GM18909 (cell line): Measurements from ENCODE around the gene DDX18.
"Not testable (repeated sequence)": the region's sequence is repeated elsewhere in the genome, so short reads cannot be mapped to it uniquely, and the experiment has no call there.

Experiments used
- ATAC-seq: cut with Tn5 transposase; IDR thresholded peaks from one replicate; pipeline ENCODE4 v1.9.1; 2021; ENCODE audit warnings: mild to moderate bottlenecking; ENCODE audit not compliant: unreplicated experiment, poor library complexity

DDX18 gene

GRCh38 chr2:117814417-117815264 lies at the start of gene DDX18:
TSS of gene DDX18 (plus strand) at chr2:117814691. CDS start at chr2:117814778, 87 bp downstream.
- ATAC-seq: peak; percentile 98

- no peak for ATAC-seq
Observed at GRCh38 chr2:117770730-117771129, 43.8 kb upstream of the DDX18 start.

GRCh38 chr2:117771969-117772630 lies 42.4 kb upstream of the DDX18 start:
- no peak for ATAC-seq

GRCh38 chr2:117774716-117775115 lies 39.8 kb upstream of the DDX18 start:
- no peak for ATAC-seq

- no peak for ATAC-seq
Observed at GRCh38 chr2:117775703-117776219, 38.7 kb upstream of the DDX18 start.

DNA sequence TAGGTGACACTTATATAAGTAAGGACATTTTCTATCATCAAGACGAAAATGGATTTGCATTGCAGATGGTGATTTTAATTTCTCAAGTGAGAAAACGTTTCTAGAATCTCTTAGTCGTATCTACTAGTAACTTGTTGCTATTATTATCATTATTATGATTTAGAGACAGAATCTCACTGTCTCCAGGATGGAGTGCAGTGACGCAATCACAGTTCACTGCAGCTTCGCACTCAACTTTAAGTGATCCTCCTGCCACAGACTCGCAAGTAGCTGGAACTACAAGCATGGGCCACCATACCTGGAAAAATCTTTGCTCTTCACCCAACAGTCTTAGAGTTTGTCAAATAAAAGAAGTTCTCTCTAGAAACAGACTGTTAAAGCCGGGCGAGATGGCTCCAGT lies 37.6 kb upstream of the DDX18 start:
- ATAC-seq: no peak

DNA sequence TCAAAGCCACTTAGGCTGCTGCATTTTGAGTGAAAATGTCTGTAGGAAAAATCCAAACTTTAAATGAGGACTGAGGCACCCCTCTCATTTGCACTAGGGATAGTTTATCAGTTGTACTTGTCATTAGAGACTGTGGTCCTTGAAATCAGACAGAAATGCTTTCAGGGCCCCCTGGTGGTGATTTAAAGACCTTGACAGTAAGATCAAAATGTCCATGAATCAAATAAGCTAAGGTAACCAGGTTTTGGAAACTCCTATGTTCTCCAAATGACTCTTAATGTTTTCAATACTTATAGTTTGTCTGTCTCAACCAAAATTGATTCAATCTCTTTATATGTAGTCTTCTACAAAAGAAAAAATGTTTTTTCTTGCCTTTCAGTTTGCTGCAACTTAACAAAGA lies 28.8 kb upstream of the DDX18 start:
- peak; percentile 77 for ATAC-seq

GRCh38 chr2:117786520-117786919 lies 28.0 kb upstream of the DDX18 start:
- ATAC-seq: no peak

GRCh38 chr2:117789505-117789904 lies 25.0 kb upstream of the DDX18 start:
- ATAC-seq: no peak

GRCh38 chr2:117794668-117795067 lies 19.8 kb upstream of the DDX18 start:
- ATAC-seq: no peak

- ATAC-seq: no peak
Observed at GRCh38 chr2:117801826-117802225, 12.7 kb upstream of the DDX18 start.

DNA sequence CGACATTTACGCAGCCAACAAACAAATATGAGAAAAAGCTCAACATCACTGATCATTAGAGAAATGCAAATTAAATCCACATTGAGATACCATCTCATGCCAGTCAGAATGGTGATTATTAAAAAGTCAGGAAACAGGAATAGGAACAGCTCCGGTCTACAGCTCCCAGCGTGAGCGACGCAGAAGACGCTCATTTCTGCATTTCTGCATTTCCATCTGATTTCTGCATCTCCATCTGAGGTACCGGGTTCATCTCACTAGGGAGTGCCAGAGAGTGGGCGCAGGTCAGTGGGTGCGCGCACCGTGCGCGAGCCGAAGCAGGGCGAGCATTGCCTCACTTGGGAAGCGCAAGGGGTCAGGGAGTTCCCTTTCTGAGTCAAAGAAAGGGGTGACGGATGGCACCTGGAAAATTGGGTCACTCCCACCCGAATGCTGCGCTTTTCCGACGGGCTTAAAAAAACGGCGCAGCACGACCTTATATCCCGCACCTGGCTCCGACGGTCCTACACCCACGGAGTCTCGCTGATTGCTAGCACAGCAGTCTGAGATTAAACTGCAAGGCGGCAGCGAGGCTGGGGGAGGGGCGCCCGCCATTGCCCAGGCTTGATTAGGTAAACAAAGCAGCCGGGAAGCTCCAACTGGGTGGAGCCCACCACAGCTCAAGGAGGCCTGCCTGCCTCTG lies 10.7 kb upstream of the DDX18 start:
- not testable (repeated sequence) for ATAC-seq

GRCh38 chr2:117812443-117812842 lies 2.0 kb upstream of the DDX18 start:
- ATAC-seq: no peak

DNA sequence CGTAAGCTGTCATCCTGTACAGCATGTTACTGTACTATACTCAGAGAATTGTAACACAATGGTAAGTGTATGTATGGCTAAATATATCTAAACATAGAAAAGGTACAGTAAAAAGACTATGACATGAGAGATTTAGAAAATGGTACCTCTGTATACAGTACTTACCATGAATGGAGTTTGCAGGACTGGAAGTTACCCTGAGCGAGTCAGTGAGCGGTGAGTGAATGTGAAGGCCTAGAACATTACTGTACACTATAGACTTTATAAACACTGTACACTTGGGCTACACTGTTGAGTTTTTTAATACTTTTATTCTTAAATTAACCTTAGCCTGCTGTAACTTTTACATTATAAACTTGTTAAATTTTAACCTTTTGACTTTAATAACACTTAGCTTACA lies 1.5 kb downstream of the DDX18 start:
- ATAC-seq: no peak

GRCh38 chr2:117818921-117819320 lies 4.4 kb downstream of the DDX18 start:
- ATAC-seq: no peak

GRCh38 chr2:117820444-117820843 lies 6.0 kb downstream of the DDX18 start:
- ATAC-seq: peak; percentile 73

DNA sequence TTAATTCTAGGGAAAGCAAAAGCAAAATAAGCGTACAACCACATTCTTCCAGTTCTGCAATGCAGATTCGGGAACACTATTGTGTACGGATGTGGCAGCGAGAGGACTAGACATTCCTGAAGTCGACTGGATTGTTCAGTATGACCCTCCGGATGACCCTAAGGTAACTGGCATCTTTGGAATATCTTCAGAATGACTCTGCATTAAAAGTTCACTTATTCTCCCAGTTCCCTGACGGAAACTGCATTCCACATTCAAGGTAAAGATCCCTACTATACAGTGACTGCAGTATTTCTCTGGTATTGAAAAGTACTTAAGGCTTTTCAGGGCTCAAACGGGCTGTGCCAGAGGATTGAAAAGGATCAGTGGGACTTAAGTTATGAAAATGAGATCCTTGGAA lies 10.9 kb downstream of the DDX18 start:
- no peak for ATAC-seq

DNA sequence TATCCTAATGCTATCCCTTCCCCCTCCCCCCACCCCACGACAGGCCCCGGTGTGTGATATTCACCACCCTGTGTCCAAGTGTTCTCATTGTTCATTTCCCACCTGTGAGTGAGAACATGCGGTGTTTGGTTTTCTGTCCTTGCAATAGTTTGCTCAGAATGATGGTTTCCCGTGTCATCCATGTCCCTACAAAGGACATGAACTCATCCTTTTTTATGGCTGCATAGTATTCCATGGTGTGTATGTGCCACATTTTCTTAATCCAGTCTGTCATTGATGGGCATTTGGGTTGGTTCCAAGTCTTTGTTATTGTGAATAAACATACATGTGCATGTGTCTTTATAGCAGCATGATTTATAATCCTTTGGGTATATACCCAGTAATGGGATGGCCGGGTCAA lies 13.0 kb downstream of the DDX18 start:
- not testable (repeated sequence) for ATAC-seq

- ATAC-seq: no peak
Observed at GRCh38 chr2:117828870-117829269, 14.4 kb downstream of the DDX18 start.

DNA sequence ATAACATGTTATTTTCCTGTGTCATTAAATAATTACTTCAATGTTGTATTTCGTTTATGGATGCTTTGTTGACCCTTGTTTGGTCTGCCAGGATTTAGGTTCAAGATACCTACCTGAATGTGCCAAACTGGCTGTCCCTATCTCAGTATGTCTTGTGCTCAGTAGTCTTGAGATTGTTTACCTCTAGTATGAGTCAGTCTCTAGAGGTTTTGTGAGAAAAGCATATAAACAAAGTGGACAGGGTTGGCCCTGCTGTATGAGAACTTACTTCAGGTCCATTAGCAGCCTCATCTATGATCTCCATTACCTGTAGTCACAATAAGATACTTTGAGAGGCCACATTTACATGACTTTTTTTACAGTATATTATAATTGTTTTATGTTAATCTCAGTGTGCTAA lies 17.8 kb downstream of the DDX18 start:
- ATAC-seq: no peak
